SK-N-SH (cell line): Measurements from ENCODE around the gene PNMA3.
A peak's percentile ranks its signal among the peaks of the same experiment; 100 is the strongest.

Experiments
- CTCF ChIP-seq: fragments of 200-600 bp; sonication (generic); IDR thresholded peaks from 2 replicates; pipeline ENCODE4 v1.6.1; 2017; ENCODE audit warnings: antibody characterized with exemption, mild to moderate bottlenecking, moderate library complexity
- EP300 ChIP-seq, 2 experiments: IDR thresholded peaks; 2 replicates each; pipeline versions ENCODE4 v1.4.0 to v1.6.1; 2012; ENCODE audit warnings: borderline replicate concordance in 1 of 2, low read depth in 1 of 2, low read length in 1 of 2
- FOXJ3 ChIP-seq: sonication (generic); formaldehyde crosslinking; IDR thresholded peaks from 2 replicates; pipeline ENCODE4 v1.5.1; 2020; ENCODE audit warnings: mild to moderate bottlenecking, missing genetic modification reagents
- FOXM1 ChIP-seq: IDR thresholded peaks from 2 replicates; pipeline ENCODE4 v1.4.0; 2012; ENCODE audit warnings: low read depth, mild to moderate bottlenecking
- JUND ChIP-seq: IDR thresholded peaks from 2 replicates; pipeline ENCODE4 v1.4.0; 2012
- MAX ChIP-seq: IDR thresholded peaks from 2 replicates; pipeline ENCODE4 v1.4.0; 2012; ENCODE audit warnings: low read depth
- MEF2A ChIP-seq: IDR thresholded peaks from 2 replicates; pipeline ENCODE4 v1.4.0; 2012; ENCODE audit warnings: low read depth, borderline replicate concordance
- MXI1 ChIP-seq: IDR thresholded peaks from 2 replicates; pipeline ENCODE4 v1.6.1; 2012; ENCODE audit warnings: mild to moderate bottlenecking, low read depth, low read length, improper control_type of control experiment
- NFIC ChIP-seq: IDR thresholded peaks from 2 replicates; pipeline ENCODE4 v1.4.0; 2012; ENCODE audit warnings: borderline replicate concordance
- RFX5 ChIP-seq: IDR thresholded peaks from 2 replicates; pipeline ENCODE4 v1.6.1; 2012; ENCODE audit warnings: mild to moderate bottlenecking, improper control_type of control experiment, low read length
- TEAD4 ChIP-seq: IDR thresholded peaks from 2 replicates; pipeline ENCODE4 v1.4.0; 2012; ENCODE audit warnings: mild to moderate bottlenecking, borderline replicate concordance; ENCODE audit not compliant: insufficient read depth
- TF ChIP-seq, protein P1 (sequence below): IDR thresholded peaks from 2 replicates; pipeline ENCODE4; 2012

GRCh38 chrX:153052534-153052933 is 3.7 kb upstream of the PNMA3 start:
- TF ChIP-seq, protein P1, sequence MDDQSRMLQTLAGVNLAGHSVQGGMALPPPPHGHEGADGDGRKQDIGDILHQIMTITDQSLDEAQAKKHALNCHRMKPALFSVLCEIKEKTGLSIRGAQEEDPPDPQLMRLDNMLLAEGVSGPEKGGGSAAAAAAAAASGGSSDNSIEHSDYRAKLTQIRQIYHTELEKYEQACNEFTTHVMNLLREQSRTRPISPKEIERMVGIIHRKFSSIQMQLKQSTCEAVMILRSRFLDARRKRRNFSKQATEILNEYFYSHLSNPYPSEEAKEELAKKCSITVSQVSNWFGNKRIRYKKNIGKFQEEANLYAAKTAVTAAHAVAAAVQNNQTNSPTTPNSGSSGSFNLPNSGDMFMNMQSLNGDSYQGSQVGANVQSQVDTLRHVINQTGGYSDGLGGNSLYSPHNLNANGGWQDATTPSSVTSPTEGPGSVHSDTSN = no peak
- TF ChIP-seq CTCF (peak; percentile 24), JUND (no peak), MAX (no peak), MXI1 (no peak), EP300 (IDR thresholded peaks at IDR 0.05; ENCODE audit: borderline replicate concordance in 1 of 2, low read depth in 1 of 2, low read length in 1 of 2) (no peak), TEAD4 (no peak), FOXM1 (no peak), MEF2A (no peak), NFIC (no peak), FOXJ3 (no peak), RFX5 (no peak)
